DOHH2 (cell line): ENCODE data around the gene PHF10.

Source experiments
- EZH2phosphoT487 ChIP-seq: fragments of 200-600 bp; sonication (generic); IDR thresholded peaks from 2 replicates; pipeline ENCODE4 v1.6.1; 2017; ENCODE audit warnings: borderline replicate concordance, mild to moderate bottlenecking, antibody characterized with exemption, low read length, moderate library complexity, mixed read lengths
- TF ChIP-seq, protein P1 (sequence below): fragments of 200-600 bp; sonication (generic); IDR thresholded peaks from one replicate; pipeline ENCODE4 v1.5.1; 2014; ENCODE audit warnings: antibody characterized with exemption, mild to moderate bottlenecking, low read depth, low read length; ENCODE audit not compliant: poor library complexity, severe bottlenecking

DNA sequence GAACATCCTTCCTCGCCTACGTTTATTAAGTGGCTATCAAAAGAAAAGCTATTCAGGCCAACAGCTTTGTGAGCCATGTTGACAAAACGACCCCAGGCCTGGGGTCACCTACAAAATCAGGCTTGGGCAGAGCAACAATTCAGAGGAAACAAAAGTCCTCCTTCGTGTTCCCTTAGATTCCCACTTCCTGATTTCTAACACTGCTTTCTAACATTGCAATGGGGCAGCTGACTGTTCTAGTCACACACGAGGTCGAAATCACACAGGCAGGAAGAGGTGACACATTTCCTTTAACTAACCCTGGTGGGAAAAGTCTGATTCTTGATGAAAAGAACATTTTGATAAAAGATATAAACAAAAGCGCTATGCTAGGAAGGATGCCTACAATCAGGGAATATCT lies 54.4 kb downstream of the PHF10 start:
- TF ChIP-seq, protein P1, sequence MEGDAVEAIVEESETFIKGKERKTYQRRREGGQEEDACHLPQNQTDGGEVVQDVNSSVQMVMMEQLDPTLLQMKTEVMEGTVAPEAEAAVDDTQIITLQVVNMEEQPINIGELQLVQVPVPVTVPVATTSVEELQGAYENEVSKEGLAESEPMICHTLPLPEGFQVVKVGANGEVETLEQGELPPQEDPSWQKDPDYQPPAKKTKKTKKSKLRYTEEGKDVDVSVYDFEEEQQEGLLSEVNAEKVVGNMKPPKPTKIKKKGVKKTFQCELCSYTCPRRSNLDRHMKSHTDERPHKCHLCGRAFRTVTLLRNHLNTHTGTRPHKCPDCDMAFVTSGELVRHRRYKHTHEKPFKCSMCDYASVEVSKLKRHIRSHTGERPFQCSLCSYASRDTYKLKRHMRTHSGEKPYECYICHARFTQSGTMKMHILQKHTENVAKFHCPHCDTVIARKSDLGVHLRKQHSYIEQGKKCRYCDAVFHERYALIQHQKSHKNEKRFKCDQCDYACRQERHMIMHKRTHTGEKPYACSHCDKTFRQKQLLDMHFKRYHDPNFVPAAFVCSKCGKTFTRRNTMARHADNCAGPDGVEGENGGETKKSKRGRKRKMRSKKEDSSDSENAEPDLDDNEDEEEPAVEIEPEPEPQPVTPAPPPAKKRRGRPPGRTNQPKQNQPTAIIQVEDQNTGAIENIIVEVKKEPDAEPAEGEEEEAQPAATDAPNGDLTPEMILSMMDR, result no peak
- TF ChIP-seq EZH2phosphoT487, result no peak
